Osteoblast (primary cell): Measurements from ENCODE around the gene KIRREL3. TPM values are rescaled to one million over a fixed set of nuclear protein-coding genes. Genes with fewer than 3 reads are reported as not detected.
A peak's percentile ranks its signal among the peaks of the same experiment; 100 is the strongest.

Source experiments
- DNase-seq: peaks from one replicate; pipeline ENCODE4 v3.0.0; 2011; ENCODE audit warnings: low spot score, mixed read lengths; ENCODE audit not compliant: insufficient read length; ENCODE audit errors: missing footprints
- H2AFZ ChIP-seq: 2 replicates; pipeline ENCODE4 v1.6.0; 2011; ENCODE audit warnings: mild to moderate bottlenecking, low read length
- H3K27ac ChIP-seq: 2 replicates; pipeline ENCODE4 v1.5.1; 2011; ENCODE audit warnings: mild to moderate bottlenecking, low read depth, low read length, moderate library complexity
- H3K27me3 ChIP-seq: 2 replicates; pipeline ENCODE4 v1.6.0; 2012; ENCODE audit warnings: mild to moderate bottlenecking, control low read depth, inconsistent platforms, low read length, moderate library complexity; ENCODE audit not compliant: insufficient read depth
- H3K36me3 ChIP-seq: 2 replicates; pipeline ENCODE4 v1.5.1; 2011; ENCODE audit warnings: mild to moderate bottlenecking, low read length, control low read depth, moderate library complexity; ENCODE audit not compliant: insufficient read depth
- H3K4me1 ChIP-seq: 2 replicates; pipeline ENCODE4 v1.5.1; 2011; ENCODE audit warnings: mild to moderate bottlenecking, low read length, control low read depth, moderate library complexity; ENCODE audit not compliant: insufficient read depth
- H3K4me2 ChIP-seq: 2 replicates; pipeline ENCODE4 v1.6.0; 2011; ENCODE audit warnings: mild to moderate bottlenecking, low read length; ENCODE audit not compliant: insufficient read depth
- H3K4me3 ChIP-seq: fragments of 200-600 bp; sonication (generic); 3 replicates; pipeline ENCODE4 v1.5.1; 2012; ENCODE audit warnings: mild to moderate bottlenecking, low read length, inconsistent platforms; ENCODE audit not compliant: insufficient read depth
- H3K79me2 ChIP-seq: 2 replicates; pipeline ENCODE4 v1.6.0; 2012; ENCODE audit warnings: mild to moderate bottlenecking, low read length, control low read depth, inconsistent platforms; ENCODE audit not compliant: insufficient read depth
- H3K9me3 ChIP-seq: 2 replicates; pipeline ENCODE4 v1.5.1; 2011; ENCODE audit warnings: low read depth, low read length, control low read depth
- H4K20me1 ChIP-seq: 2 replicates; pipeline ENCODE4 v1.6.0; 2012; ENCODE audit warnings: mild to moderate bottlenecking, low read length, control low read depth; ENCODE audit not compliant: insufficient read depth
- CTCF ChIP-seq: IDR thresholded peaks from 2 replicates; pipeline ENCODE4 v1.5.1; 2011; ENCODE audit warnings: mild to moderate bottlenecking, low read depth, low read length, moderate library complexity; ENCODE audit errors: extremely low read depth
- total RNA-seq: library from RNA; depleted of rRNA; stranded (reverse); fragments of >200 nt; gene quantifications from 2 replicates; pipeline ENCODE4 v1.2.3, GENCODE V29; 2012

Gene KIRREL3
- total RNA-seq, 1 donor: 3.6 TPM

- Histone ChIP-seq H3K4me3 (no peak overlapping the region), H3K4me1 (peaks cover 6% of the 10 kb centered on the region), H4K20me1 (peaks cover 3% of the 10 kb centered on the region), H3K79me2 (no peaks in the 10 kb centered on the region), H2AFZ (no peak overlapping the region), H3K27ac (no peak overlapping the region), H3K27me3 (no peaks in the 10 kb centered on the region), H3K4me2 (no peak overlapping the region), H3K9me3 (no peaks in the 10 kb centered on the region), H3K36me3 (no peaks in the 10 kb centered on the region)
- TF ChIP-seq CTCF: no peak
- DNase-seq: peak; percentile 80
These were observed 282.3 kb downstream of the KIRREL3 start for GRCh38 chr11:126718276-126718675.

- Histone ChIP-seq H3K4me1 (peaks cover 6% of the 10 kb centered on the region), H3K9me3 (no peaks in the 10 kb centered on the region), H3K4me3 (no peak overlapping the region), H4K20me1 (no peaks in the 10 kb centered on the region), H2AFZ (no peak overlapping the region), H3K27ac (no peak overlapping the region), H3K27me3 (no peaks in the 10 kb centered on the region), H3K4me2 (no peak overlapping the region), H3K36me3 (no peaks in the 10 kb centered on the region), H3K79me2 (no peaks in the 10 kb centered on the region)
- no peak for DNase-seq
- TF ChIP-seq CTCF: peak; percentile 56
These were observed 284.0 kb downstream of the KIRREL3 start for GRCh38 chr11:126716456-126717083.

GRCh38 chr11:126713806-126714205 is 286.8 kb downstream of the KIRREL3 start:
- no peaks in the 10 kb centered on the region for H3K36me3 ChIP-seq
- H3K9me3 ChIP-seq: no peaks in the 10 kb centered on the region
- no peaks in the 10 kb centered on the region for H3K79me2 ChIP-seq
- no peak overlapping the region for H3K4me3 ChIP-seq
- no peak overlapping the region for H2AFZ ChIP-seq
- no peak overlapping the region for H3K27ac ChIP-seq
- no peaks in the 10 kb centered on the region for H4K20me1 ChIP-seq
- DNase-seq: no peak
- H3K27me3 ChIP-seq: no peaks in the 10 kb centered on the region
- H3K4me1 ChIP-seq: peaks cover 4% of the 10 kb centered on the region
- TF ChIP-seq CTCF: no peak
- H3K4me2 ChIP-seq: no peak overlapping the region

GRCh38 chr11:126711977-126712625 is 288.5 kb downstream of the KIRREL3 start:
- TF ChIP-seq CTCF: no peak
- peaks cover 2% of the 10 kb centered on the region for H4K20me1 ChIP-seq
- no peak overlapping the region for H3K4me3 ChIP-seq
- DNase-seq: no peak
- no peak overlapping the region for H2AFZ ChIP-seq
- no peaks in the 10 kb centered on the region for H3K27me3 ChIP-seq
- H3K27ac ChIP-seq: no peak overlapping the region
- no peaks in the 10 kb centered on the region for H3K9me3 ChIP-seq
- no peaks in the 10 kb centered on the region for H3K36me3 ChIP-seq
- H3K4me1 ChIP-seq: no peaks in the 10 kb centered on the region
- H3K79me2 ChIP-seq: no peaks in the 10 kb centered on the region
- no peak overlapping the region for H3K4me2 ChIP-seq
